NCI-H2196 (cell line): Measurements from ENCODE around the gene AFG1L.

Experiments
- DNase-seq: peaks from one replicate; lab custom pipeline; 2025; ENCODE audit not compliant: unreplicated experiment; lab: John Stamatoyannopoulos, UW

The AFG1L gene

DNA sequence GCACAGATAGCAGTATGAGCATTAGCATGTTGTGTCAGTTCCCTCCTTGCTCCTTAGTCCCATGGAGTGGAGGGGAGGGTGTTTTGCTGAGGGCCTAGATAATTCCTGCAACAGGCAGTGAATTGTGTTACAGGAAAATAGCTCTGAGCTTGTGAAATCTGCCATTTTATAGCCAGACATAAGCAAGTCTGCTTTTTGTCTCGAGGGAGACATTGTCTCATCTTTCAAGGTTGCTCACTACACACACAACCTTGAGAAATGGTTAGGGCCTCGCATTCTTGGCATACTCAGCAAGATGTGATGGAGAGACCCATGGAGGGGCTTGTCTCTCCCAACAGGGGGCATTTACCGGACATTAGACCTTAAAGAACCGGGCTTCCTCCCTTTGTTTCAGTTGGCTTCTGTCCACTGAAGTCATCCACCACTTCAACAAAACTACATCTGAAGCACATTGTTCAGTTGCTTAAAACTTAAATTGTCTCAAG lies 157.9 kb downstream of the AFG1L start:
- no peak for DNase-seq

DNA sequence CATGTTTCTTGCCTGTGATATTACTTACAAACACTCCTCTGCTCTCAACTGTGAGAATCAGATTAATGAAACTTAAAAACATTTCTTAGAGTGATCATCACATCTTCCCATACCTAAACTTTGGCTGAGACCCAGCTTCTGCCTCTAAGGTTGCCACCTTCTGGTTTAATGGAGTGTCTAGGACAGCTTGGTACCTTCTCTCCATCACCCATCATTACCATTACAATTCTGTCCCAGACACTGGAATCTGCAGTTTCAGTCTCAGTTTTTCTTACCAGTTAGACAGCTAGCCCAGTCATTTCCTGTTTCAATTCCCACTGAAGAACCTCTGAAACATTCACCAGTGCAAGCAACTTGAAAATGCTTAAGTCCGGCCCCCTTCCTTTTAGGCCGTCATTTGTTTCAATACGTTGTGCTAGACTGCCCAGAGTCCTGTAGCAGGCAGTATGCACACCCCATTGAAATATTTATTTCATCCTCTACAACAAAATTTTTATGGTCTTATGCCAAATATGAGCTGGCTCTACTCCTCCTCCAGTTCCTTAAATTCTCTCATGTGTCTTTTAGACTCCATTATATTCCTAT lies 158.8 kb downstream of the AFG1L start:
- DNase-seq = no peak

DNA sequence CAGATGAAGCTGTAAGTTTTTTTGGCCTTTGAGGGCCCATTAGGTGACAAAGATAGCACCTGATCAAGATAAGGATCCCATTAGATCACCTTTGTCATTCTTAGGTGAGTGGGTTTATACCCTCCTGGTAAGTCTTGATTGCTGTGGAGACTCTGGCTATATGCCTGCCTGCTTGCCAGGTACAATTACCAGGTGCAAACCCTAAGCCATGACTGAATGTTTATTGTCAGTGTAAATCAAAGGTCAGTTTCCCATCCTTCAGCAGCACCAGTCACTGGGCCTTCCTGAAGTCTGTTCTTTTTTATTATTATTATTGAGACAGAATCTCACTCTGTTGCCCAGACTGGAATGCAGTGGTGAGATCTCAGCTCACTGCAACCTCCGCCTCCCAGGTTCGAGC lies 159.5 kb downstream of the AFG1L start:
- DNase-seq = no peak

DNA sequence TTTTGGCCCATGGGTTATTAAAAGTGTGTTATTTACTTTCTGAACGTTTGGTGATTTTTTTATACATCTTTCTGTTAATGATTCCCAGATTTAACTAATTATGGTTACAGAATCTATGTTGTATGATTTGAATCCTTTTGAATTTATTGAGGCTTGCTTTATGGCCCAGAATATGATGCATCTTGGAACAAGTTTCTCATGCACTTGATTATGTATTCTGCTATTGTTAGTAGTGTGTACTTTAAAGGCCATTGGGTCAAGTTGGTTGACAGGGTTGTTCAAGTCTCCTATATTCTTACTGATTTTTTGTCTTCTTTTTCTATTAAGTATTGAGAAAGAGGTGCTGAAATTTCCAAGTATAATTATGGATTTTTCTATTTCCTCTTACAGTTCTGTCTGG lies 160.8 kb downstream of the AFG1L start:
- no peak for DNase-seq

DNA sequence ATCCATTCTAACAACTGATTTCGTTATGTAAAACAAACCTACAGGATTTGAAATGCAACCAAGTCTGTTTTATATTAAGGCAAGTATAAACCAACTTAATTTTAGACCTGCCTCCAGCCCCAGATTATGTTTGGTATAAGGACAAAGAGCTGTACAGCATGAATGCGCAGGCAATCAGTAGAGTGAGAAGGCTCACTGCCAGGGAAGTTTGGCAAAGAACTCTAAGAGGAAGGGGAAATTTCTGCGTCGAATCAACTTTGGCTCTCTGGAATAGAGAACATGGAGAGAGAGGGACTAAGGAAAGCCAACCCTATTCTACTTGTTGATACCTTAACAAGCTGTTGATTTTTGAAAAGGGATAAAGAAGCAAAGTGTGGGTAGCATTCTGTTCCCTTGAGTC lies 168.9 kb downstream of the AFG1L start:
- no peak for DNase-seq

DNA sequence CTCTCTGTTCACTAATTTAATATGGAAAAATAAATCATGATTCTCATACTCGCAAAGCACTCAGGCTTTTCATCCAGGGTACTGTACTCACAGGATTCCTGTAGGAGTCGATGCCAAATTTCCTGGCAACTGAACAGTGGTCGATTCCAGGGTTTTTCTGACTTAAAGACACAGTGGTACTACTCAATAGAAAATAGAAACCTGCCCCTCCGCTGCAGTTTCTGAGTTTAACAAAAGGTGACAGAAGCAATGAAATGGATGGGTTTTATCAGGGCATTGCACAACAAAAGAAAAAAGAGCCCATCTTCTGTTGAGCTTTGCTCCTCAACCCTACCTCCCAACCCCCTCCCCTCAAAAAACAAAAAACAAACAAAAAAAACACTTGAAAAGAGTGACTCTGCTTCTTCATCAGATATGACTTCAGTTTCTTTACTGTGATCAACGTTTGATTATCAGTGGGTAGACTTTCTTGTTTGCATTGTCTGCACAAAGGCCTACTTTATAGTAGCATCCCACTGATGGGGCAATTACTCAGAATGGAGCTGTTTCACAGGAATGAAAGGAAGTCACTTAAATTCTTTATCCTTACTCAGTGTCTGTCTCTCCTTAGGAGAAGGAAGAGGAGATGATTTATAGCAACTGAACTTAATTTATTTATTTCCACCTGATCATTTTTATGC lies 169.7 kb downstream of the AFG1L start:
- no peak for DNase-seq

DNA sequence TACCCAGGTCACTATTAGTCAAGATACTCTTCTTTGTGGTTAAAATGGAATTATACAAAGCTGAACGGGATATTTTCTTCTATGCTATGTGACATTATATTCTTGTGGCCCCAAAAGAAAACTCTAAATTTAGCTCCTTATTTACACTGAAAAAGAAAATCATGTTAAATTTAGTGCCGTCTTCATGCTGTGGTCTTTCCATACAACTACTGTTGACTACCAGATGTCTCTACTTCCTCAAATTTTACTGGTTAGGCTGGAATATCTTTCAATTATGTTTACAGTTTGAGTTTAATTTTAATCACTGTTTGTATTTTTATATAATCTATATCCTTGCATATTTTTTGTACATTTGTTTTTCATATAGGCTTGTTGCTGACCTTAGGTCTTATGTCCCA lies 170.2 kb downstream of the AFG1L start:
- DNase-seq = no peak

DNA sequence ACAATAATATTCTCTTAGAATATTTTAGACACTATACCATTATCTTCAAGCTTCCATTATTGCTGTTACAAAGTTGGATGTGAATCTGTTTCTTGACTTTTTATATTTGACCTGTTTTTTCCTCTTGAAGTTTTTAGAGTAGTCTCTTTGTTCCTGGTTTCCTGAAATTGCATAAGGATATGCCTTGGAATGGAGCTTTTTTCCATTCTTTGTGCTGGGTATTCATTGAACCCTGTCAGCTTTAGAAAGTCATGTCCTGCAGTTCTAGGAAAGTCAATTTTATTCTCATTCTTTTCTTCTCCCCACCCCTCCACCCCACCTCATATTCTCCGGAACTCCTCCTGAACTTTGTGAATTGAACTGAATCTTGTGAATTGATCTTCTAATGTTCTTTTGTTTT lies 173.5 kb downstream of the AFG1L start:
- DNase-seq = no peak

DNA sequence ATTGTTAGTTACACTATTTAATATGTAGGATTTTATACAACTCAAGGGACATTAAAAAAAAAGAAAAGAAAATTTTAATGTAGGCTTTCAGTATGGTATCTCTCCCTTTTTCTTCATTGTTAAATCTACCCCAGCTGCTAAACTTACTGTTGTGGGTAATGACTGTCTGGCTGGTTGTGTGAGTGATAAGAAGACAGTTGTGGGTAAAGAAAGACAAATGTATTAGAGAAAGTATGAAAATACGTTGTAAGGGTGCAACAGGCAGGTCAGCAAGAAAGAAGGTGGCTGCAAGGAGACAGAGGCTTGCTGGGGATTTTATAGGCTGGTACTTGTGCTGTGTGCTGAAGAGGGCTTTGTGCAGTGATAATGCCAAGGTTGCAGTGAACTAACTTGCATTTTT lies 174.5 kb downstream of the AFG1L start:
- DNase-seq = no peak

DNA sequence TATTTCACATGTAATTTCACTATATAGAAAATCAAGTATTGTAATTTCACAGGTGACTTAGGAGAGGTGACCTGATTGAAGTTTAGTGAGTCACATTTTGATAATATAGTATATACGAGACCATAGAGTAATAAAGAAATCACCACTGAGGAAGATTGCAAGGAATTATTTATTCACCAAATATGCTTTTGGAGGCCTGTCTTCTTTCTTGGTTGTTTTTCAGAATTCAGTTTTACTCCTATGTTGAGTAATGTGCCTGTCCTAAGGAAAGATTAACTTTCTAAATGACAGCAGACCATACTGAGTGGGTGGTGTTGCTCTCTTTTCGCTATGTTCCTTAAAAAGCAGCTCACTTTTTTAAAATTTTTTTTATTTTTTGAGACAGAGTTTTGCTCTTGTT lies 178.3 kb downstream of the AFG1L start:
- DNase-seq = no peak

DNA sequence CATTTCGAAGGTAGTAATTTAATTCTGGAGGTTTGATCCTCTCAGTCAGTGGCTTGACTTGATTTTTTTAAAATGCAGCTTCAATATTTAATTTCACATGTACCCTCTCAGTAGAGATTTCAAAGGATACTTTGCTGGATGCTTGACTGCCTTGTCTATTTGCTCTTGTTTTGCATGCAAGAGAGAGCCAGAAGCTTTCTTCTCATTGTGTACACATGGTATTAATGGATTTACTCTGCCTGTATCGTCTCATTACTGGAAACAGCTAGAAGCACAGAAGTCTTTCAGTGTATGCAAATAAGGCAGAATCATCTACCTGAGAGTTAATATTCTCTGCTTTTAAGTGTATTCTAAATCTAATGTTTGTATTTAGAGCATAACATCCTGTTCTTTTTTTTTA lies 181.5 kb downstream of the AFG1L start:
- DNase-seq = peak; percentile 42

DNA sequence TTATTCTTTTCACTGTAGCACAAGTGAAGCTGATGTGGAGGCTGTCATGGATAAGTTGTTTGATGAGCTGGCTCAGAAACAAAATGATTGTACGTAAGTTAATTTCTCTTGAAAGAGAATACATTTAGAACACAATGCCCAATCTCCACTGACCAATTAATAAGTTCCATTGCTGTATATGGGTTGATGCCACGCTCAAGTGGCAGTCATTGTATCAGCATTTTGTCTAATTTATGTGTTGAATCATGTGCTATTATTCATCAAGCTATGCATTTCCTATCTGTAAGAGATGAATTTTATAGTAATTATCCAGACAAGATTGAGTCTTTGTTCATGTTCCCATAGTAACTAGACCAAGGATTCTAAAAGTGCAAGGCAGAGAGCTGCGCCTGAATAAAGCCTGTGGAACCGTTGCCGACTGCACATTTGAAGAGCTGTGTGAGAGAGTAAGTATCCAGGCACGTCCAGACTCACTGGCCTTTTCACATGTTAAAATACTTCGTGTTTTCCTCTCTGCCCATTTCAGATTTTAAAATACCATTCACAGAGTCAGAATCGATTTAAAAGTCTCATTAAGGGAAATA lies 182.1 kb downstream of the AFG1L start:
- peak; percentile 30 for DNase-seq

DNA sequence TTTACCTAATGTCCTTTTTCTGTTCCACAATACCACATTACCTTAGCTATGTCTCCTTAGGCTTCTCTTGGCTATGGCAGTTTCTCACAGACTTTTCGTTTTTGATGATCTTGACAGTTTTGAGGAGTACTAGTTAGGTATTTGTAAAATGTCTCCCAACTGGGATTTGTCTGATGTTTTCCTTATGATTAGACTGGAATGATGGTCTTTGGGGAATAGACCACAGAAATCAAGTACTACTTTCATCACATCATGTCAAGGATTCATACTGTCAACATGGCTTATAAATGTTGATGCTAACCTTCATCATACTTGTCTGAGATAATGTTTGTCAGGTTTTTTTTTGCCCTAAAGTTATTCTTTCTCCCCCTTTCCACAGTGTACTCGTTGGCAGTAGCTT lies 187.7 kb downstream of the AFG1L start:
- no peak for DNase-seq

DNA sequence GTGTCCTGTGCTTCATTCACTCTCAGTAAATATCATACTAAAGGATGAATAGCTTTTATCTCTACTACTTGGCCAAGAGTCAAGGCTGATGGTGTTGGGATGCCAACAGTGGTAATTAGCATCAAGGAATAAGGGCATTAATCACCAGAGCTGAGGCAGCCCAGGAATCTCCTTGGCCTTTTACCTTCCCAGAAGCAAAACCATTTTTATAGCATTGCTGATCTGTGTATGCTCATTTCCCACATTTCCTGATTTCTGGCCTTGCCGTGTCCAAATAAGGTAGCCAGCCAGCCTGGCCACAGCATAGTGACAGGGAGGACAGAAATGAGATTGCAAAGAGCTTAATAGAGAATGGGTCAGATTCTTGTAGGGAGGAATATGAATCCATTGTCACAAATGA lies 189.2 kb downstream of the AFG1L start:
- DNase-seq = no peak

DNA sequence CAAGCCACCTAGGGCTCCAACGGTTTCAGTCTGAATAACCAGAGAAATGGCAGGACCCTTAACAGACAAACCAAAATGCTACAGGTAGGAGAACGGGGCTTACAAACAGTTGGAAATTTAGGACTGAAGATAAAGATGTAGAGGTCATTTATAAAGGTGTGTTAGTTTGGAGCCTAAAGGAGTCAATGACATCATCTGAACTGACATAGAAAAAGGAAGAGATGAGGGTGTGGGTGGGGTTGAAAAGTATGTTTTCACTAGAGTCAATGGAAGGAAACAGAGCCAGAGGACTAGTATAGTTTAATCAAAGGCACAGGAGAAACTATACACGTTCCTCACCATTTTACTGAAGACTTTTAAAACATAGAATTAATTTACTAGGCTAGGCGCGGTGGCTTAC lies 194.8 kb downstream of the AFG1L start:
- no peak for DNase-seq

DNA sequence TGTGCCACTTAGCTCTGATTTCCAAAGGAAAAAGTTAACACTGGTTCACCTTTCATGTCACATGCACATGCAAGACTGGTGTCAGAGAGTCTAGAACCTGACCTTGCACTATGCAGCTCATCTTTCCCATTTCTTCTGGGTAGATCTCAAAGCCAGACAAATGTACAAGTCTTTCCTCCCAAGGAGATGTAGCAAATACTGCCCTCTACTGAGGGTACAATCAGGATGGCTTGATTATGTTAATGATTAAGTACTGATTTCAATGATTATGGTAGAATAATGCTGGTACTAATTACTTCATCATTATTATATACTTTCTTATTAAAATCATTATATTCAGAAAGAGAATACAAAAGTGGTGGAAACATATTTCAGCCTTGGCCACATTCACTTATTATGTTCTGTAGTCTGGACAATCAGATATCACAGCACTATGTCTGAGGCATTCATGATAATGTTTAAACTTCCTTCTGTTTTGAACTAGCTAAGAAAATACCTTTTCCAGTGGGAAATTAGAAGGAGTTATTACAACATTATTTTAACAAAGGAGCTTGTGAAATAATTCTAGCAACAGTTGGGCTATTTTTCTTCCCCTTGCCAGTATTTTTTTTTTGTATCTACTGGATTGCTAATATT lies 197.4 kb downstream of the AFG1L start:
- peak; percentile 52 for DNase-seq

DNA sequence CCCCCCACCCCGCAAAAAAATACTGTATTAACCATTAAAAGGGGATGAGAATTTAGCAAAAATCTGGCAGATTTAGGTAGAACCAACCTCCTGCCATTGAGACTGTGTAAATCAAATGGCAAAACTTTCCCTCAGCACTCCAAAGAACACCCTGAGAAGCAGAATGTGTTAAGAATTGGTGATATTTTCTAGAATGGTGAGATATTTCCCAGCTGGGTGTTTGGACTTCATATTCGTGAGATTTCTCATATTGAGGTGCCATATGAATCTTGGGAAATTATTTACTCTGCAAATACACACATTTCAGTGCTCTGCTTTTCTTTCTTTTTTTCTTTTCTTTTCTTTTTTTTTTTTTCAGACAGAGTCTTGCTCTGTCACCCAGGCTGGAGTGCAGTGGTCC lies 199.6 kb downstream of the AFG1L start:
- no peak for DNase-seq

DNA sequence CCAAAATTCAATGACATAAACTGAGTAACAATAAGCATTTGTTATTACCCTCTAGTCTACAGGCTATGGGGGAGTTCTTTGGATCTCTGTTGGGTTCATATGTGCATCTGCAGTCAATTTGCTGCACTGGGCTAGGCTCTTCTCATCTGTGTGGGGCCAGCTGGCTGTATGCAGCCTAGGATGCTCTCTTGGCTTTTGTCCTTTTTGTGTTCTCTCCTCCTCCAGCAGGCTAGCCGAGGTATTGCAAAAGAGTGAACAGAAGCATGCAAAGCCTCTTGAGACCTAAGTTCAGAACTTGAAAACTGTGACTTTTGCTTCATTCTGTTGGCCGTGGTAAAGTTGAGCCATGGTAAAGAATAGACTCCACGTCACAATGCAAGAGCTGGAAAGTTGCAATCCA lies 203.0 kb downstream of the AFG1L start:
- DNase-seq = peak; percentile 5

DNA sequence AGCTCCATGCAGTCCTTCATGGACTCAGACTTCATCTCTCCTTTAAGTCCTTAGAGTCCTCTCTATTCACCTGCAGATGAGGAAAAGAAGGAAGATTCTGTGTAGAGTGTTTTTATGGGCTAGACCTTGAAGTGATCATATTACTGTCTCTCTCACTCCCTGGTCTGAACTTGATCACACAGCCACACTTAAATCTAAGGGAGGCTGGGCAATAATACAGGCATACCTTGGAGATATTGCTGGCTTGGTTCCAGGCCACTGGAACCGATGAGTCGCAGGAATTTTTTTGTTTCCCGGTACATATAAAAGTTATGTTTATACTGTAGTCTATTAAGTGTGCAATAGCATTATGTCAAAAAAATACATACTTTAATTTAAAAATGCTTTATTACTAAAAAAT lies 206.7 kb downstream of the AFG1L start:
- peak; percentile 23 for DNase-seq

DNA sequence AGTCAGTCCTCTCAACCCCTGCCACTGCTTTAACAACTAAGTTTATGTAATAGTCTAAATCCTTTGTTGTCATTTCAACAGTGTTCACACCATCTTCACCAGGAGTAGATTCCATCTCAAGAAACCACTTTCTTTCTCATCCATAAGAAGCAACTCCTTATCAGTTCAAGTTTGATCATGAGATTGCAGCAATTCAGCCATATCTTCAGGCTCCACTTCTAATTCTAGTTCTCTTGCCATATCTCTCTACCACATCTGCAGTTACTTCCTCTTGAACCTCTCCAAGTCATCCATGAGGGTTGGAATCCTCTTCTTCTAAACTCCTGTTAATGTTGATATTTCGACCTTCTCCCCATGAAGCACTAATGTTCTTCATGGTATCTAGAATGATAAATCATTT lies 208.0 kb downstream of the AFG1L start:
- DNase-seq = no peak

DNA sequence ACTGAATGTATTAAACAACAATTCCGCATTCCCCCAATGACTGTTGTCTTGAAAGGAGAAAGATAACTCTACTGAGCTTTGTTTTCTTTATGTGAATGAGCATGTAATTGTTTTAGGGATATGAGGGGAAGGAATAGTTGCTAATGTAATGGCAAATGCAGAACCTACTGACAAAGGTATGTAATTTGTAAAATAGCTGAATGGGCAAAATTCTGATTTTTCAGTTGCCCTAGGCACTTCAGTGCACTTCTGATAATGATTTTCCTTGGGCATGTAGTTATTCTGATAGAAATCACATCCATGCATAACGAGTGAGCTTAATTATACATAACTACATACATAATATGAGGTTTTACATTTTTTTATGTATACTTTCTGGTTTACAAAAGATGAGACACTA lies 212.5 kb downstream of the AFG1L start:
- DNase-seq = no peak
